ENCODE data around the gene SP7. TPM values are rescaled to one million over a fixed set of nuclear protein-coding genes. Genes with fewer than 3 reads are reported as not detected.

The SP7 gene
- total RNA-seq, 1 experiment from 2014 or later = not detected

- intact Hi-C loops (cut with micrococcal nuclease; ENCODE audit: unreplicated experiment) = no loop called here
- no peak for DNase-seq
- Mint-ChIP-seq H3K36me3 (ENCODE audit: insufficient read depth, unreplicated experiment) (no peaks in the 10 kb centered on the region), H3K27me3 (ENCODE audit: unreplicated experiment) (no peaks in the 10 kb centered on the region), H3K27ac (ENCODE audit: unreplicated experiment) (no peak overlapping the region), H3K9me3 (ENCODE audit: low read depth, unreplicated experiment) (no peaks in the 10 kb centered on the region), H3K4me3 (ENCODE audit: low read depth, unreplicated experiment) (no peak overlapping the region), H3K4me1 (ENCODE audit: low read depth, unreplicated experiment) (no peaks in the 10 kb centered on the region)
- TF ChIP-seq CTCF (IDR thresholded peaks at IDR 0.05; ENCODE audit: unreplicated experiment) = no peak
- CTCF ChIA-PET = no interaction called here
- no TSS peak for BruUV-seq (replicated peaks)
Observed at GRCh38 chr12:53358836-53359419, 22.8 kb upstream of the SP7 start.

- CTCF ChIA-PET = interaction anchor here (0.9 kb wide), 1 partner anchor 66 kb away, joined by 3 read pairs; no protein-coding TSS in a partner anchor
- DNase-seq = no peak
- intact Hi-C loops (cut with micrococcal nuclease; ENCODE audit: unreplicated experiment) = no loop called here
- no TSS peak for BruUV-seq (replicated peaks)
- H3K4me3 Mint-ChIP-seq (ENCODE audit: low read depth, unreplicated experiment) = no peak overlapping the region
- H3K9me3 Mint-ChIP-seq (ENCODE audit: low read depth, unreplicated experiment) = no peaks in the 10 kb centered on the region
- no peaks in the 10 kb centered on the region for H3K27me3 Mint-ChIP-seq (ENCODE audit: unreplicated experiment)
- H3K36me3 Mint-ChIP-seq (ENCODE audit: insufficient read depth, unreplicated experiment) = no peaks in the 10 kb centered on the region
- no peak overlapping the region for H3K27ac Mint-ChIP-seq (ENCODE audit: unreplicated experiment)
- no peak for TF ChIP-seq CTCF (IDR thresholded peaks at IDR 0.05; ENCODE audit: unreplicated experiment)
- peaks cover 9% of the 10 kb centered on the region for H3K4me1 Mint-ChIP-seq (ENCODE audit: low read depth, unreplicated experiment)
Observed at GRCh38 chr12:53355121-53355520, 19.0 kb upstream of the SP7 start.

GRCh38 chr12:53353257-53353655, 17.1 kb upstream of the SP7 start:
- CTCF ChIA-PET = interaction anchor here (1.5 to 3.1 kb wide), 3 partner anchors 26 to 68 kb away, joined by 6 to 46 read pairs (median 19); partner anchors contain the start of gene SP1
- no TSS peak for BruUV-seq (replicated peaks)
- Mint-ChIP-seq H3K27ac (ENCODE audit: unreplicated experiment) (no peak overlapping the region), H3K4me1 (ENCODE audit: low read depth, unreplicated experiment) (peaks cover 9% of the 10 kb centered on the region), H3K9me3 (ENCODE audit: low read depth, unreplicated experiment) (no peaks in the 10 kb centered on the region), H3K36me3 (ENCODE audit: insufficient read depth, unreplicated experiment) (no peaks in the 10 kb centered on the region), H3K27me3 (ENCODE audit: unreplicated experiment) (no peaks in the 10 kb centered on the region), H3K4me3 (ENCODE audit: low read depth, unreplicated experiment) (no peak overlapping the region)
- intact Hi-C loops (cut with micrococcal nuclease; ENCODE audit: unreplicated experiment) = loop anchor here (2.0 kb wide), 1 partner anchor 28 kb away; the partner anchor contains the start of gene SP1
- no peak for DNase-seq
- no peak for TF ChIP-seq CTCF (IDR thresholded peaks at IDR 0.05; ENCODE audit: unreplicated experiment)

- Mint-ChIP-seq H3K9me3 (ENCODE audit: low read depth, unreplicated experiment) (no peaks in the 10 kb centered on the region), H3K36me3 (ENCODE audit: insufficient read depth, unreplicated experiment) (no peaks in the 10 kb centered on the region), H3K27me3 (ENCODE audit: unreplicated experiment) (no peaks in the 10 kb centered on the region), H3K27ac (ENCODE audit: unreplicated experiment) (no peak overlapping the region), H3K4me3 (ENCODE audit: low read depth, unreplicated experiment) (no peak overlapping the region), H3K4me1 (ENCODE audit: low read depth, unreplicated experiment) (peaks cover 9% of the 10 kb centered on the region)
- TF ChIP-seq CTCF (IDR thresholded peaks at IDR 0.05; ENCODE audit: unreplicated experiment) = peak; percentile 49
- peak; percentile 76 for DNase-seq
- BruUV-seq (replicated peaks) = no TSS peak
- CTCF ChIA-PET = interaction anchor here (0.5 to 3.1 kb wide), 13 partner anchors 16 to 156 kb away, joined by 3 to 46 read pairs (median 5); partner anchors contain the start of genes AAAS, AMHR2 and SP1
- intact Hi-C loops (cut with micrococcal nuclease; ENCODE audit: unreplicated experiment) = loop anchor here (1.0 to 2.0 kb wide), 2 partner anchors 28 to 69 kb away; partner anchors contain the start of gene SP1
Observed at GRCh38 chr12:53352331-53353256, 16.4 kb upstream of the SP7 start.

Measured in Calu3 (cell line).